Lung (tissue), 12 donors: Measurements from ENCODE around the gene CLTB. TPM values are rescaled to one million over a fixed set of nuclear protein-coding genes. Genes with fewer than 3 reads are reported as not detected.
A peak's percentile ranks its signal among the peaks of the same experiment; 100 is the strongest.

ENCODE experiments used
- ATAC-seq: fragments of 200-7000 bp; cut with Tn5 transposase; one replicate; pipeline ENCODE4 v1.9.1; 2020; ENCODE audit warnings: moderate number of reproducible peaks; ENCODE audit not compliant: insufficient read depth, low FRiP score
- DNase-seq, 3 donors: peaks; one replicate each; pipeline ENCODE4 v3.0.0-alpha.2; 2013 to 2017
- H3K27ac ChIP-seq, 2 donors: one replicate each; pipeline ENCODE4 v1.5.1; 2013; ENCODE audit warnings: mild to moderate bottlenecking in 2 of 2, moderate library complexity in 2 of 2, control low read depth in 1 of 2, inconsistent platforms in 1 of 2, low read depth in 1 of 2, low read length in 1 of 2
- H3K27me3 ChIP-seq, 3 donors: one replicate each; pipeline ENCODE4 v1.5.1; 2013; ENCODE audit warnings: low read length in 2 of 3; ENCODE audit not compliant: control insufficient read depth in 3 of 3, insufficient read depth in 3 of 3
- H3K36me3 ChIP-seq, 4 donors: one replicate each; pipeline ENCODE4 v1.5.1; 2013; ENCODE audit warnings: low read length in 4 of 4, mild to moderate bottlenecking in 1 of 4, moderate library complexity in 1 of 4; ENCODE audit not compliant: control insufficient read depth in 4 of 4, insufficient read depth in 4 of 4
- H3K4me1 ChIP-seq, 5 donors: one replicate each; pipeline ENCODE4 v1.5.1; 2013; ENCODE audit warnings: low read length in 5 of 5, mild to moderate bottlenecking in 2 of 5, moderate library complexity in 1 of 5; ENCODE audit not compliant: control insufficient read depth in 5 of 5, insufficient read depth in 5 of 5
- H3K4me3 ChIP-seq: one replicate; pipeline ENCODE4 v1.5.1; 2013; ENCODE audit warnings: mild to moderate bottlenecking, control low read depth, moderate library complexity
- H3K9ac ChIP-seq, 2 donors: one replicate each; pipeline ENCODE4 v1.5.1; 2013; ENCODE audit warnings: low read length in 2 of 2, control low read depth in 1 of 2; ENCODE audit not compliant: insufficient read depth in 1 of 2
- H3K9me3 ChIP-seq, 4 donors: one replicate each; pipeline ENCODE4 v1.5.1; 2013; ENCODE audit warnings: low read length in 3 of 4, mild to moderate bottlenecking in 1 of 4, moderate library complexity in 1 of 4; ENCODE audit not compliant: control insufficient read depth in 4 of 4, insufficient read depth in 3 of 4
- CTCF ChIP-seq: IDR thresholded peaks from 2 replicates; pipeline ENCODE4 v1.5.1; 2012; ENCODE audit warnings: mild to moderate bottlenecking; ENCODE audit errors: control extremely low read depth, extremely low read depth
- WGBS, 2 donors: extraction: QIAGEN DNeasy Blood & Tissue Kit; methylation state at CpG; one replicate each; pipeline ENCODE4 v1.1.7; 2013; 5-methylcytosine and 5-hydroxymethylcytosine counted together
- polyA plus RNA-seq, 2 donors: library from polyadenylated mRNA; stranded (reverse); fragments of 200-250 nt; gene quantifications; one replicate each; pipeline ENCODE4 v1.2.1, GENCODE V29; 2013
- total RNA-seq, 2 donors: library from RNA; depleted of rRNA in 1 of 2; stranded (reverse); fragments of >200 nt in 1 of 2; gene quantifications; one replicate each; pipeline ENCODE4 v1.2.1, GENCODE V29; 2014 to 2021
- donor health status: control.
- donor health status: control.
- donor health status: Bipolar disorder and iron deficiency.
- donor health status: healthy.
- donor health status: DM: yes; HTN: yes; CAD: no.

The CLTB gene
- total and polyA plus RNA-seq, 4 donors: 33.2 to 193 (median 112) TPM

GRCh38 chr5:176400382-176401156 is 15.8 kb downstream of the CLTB start:
- Histone ChIP-seq H3K27ac (no peak overlapping the region), H3K4me1 (peaks cover 0 to 10% (median 0%) of the 10 kb centered on the region in 5 donors), H3K36me3 (peaks cover 0 to 22% (median 3%) of the 10 kb centered on the region in 4 donors), H3K9me3 (no peaks in the 10 kb centered on the region), H3K4me3 (no peak overlapping the region), H3K27me3 (no peaks in the 10 kb centered on the region), H3K9ac (no peak overlapping the region)
- ATAC-seq (no peak), DNase-seq (no peak)
- no peak for TF ChIP-seq CTCF
- WGBS, 2 donors: 71 to 85% methylated on average over 17 of the region's 17 CpGs

GRCh38 chr5:176397736-176398420 is 18.5 kb downstream of the CLTB start:
- Histone ChIP-seq H3K27me3 (no peaks in the 10 kb centered on the region), H3K4me3 (no peak overlapping the region), H3K27ac (no peak overlapping the region), H3K36me3 (peaks cover 0 to 35% (median 4%) of the 10 kb centered on the region in 4 donors), H3K4me1 (peaks cover 0 to 19% (median 0%) of the 10 kb centered on the region in 5 donors), H3K9ac (no peak overlapping the region), H3K9me3 (no peaks in the 10 kb centered on the region)
- 94 to 95% methylated on average over 18 of the region's 18 CpGs for WGBS, 2 donors
- ATAC-seq (no peak), DNase-seq (no peak)
- no peak for TF ChIP-seq CTCF

GRCh38 chr5:176396330-176396729 is 20.0 kb downstream of the CLTB start:
- Histone ChIP-seq H3K27me3 (no peaks in the 10 kb centered on the region), H3K9ac (no peak overlapping the region), H3K4me1 (peaks cover 0 to 19% (median 0%) of the 10 kb centered on the region in 5 donors), H3K4me3 (no peak overlapping the region), H3K36me3 (peaks cover 4 to 46% (median 9%) of the 10 kb centered on the region in 4 donors), H3K9me3 (no peaks in the 10 kb centered on the region), H3K27ac (no peak overlapping the region)
- no peak for TF ChIP-seq CTCF
- DNase-seq (peak in 2 of 3 donors; percentile 51 to 55), ATAC-seq (no peak)
- 83 to 84% methylated on average over 6 of the region's 6 CpGs for WGBS, 2 donors
